ENCODE results near the gene ASTN2. TPM values are rescaled to one million over a fixed set of nuclear protein-coding genes. Genes with fewer than 3 reads are reported as not detected.

The ASTN2 gene
- total and polyA plus RNA-seq, 2 donors = 3.1 to 10.2 TPM

DNA sequence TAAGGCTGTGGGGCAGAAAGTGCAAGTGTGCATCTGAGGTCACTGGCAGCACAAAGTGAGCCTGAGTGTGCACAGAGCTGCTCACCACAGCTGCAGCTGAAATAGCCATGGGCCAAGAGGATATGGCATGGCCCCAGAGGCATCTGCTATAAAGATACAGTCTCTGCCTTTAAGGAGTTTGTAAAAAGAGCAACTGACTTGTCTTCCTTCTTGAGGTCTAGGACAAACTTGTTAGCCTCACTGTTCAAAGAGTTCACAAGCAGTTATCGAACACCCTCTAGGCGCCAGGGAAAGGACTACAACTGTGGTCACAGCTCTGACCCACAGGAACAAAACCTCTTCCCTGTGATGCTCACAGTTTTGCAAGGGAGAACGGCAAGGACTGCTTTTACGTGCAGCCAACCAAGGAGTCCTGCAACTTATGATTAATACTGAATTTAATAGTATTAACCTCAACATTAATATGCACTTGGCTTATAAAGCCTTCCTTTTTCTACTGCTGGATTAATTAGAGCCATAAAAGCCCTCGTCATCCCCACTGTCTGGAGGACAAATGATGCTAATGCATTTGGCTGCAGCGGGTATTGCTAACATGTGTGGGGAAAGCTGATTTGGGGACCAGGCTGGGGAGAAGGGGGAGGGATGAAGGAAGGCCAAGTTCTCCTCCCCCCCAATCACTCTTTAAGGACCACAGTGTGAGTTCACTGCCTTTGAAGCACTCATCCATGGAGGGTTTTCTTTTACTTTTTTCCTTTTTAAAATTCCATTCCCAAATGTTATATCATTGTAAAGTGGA is 917.6 kb downstream of the ASTN2 start:
- no peak overlapping the region for H3K27ac ChIP-seq (ENCODE audit: low read depth)
- no peak for DNase-seq (ENCODE audit: extremely low spot score)
- no peaks in the 10 kb centered on the region for H3K36me3 ChIP-seq (ENCODE audit: insufficient read depth)
- H3K4me1 ChIP-seq (ENCODE audit: insufficient read depth) = no peaks in the 10 kb centered on the region
- 63% methylated on average over 6 of the region's 6 CpGs for WGBS
- no peak overlapping the region for H3K4me3 ChIP-seq (ENCODE audit: low read depth, low read length)

DNA sequence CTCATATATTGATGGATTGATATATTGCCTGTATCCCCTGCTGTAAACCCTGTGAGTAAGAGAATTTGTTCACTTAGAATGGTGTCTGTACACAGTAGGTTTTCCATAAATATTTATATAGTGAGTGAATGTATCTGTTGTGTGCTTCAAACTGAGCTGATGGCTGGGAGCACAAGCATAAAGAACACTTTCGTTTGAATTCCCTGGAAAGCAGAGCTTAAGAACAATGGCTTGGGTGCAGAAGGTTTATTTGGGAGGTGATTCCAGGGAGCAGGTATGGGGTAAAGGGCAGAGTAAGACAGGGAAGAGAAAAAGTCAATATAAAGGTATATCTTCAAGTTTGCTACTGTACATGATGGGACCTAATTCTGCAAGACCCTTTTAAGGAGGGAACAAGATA is 918.7 kb downstream of the ASTN2 start:
- Histone ChIP-seq H3K36me3 (ENCODE audit: insufficient read depth) (no peaks in the 10 kb centered on the region), H3K4me1 (ENCODE audit: insufficient read depth) (no peaks in the 10 kb centered on the region), H3K27ac (ENCODE audit: low read depth) (no peak overlapping the region), H3K4me3 (ENCODE audit: low read depth, low read length) (no peak overlapping the region)
- 67% methylated on average over 1 of the region's 1 CpG for WGBS
- DNase-seq (ENCODE audit: extremely low spot score) = no peak

DNA sequence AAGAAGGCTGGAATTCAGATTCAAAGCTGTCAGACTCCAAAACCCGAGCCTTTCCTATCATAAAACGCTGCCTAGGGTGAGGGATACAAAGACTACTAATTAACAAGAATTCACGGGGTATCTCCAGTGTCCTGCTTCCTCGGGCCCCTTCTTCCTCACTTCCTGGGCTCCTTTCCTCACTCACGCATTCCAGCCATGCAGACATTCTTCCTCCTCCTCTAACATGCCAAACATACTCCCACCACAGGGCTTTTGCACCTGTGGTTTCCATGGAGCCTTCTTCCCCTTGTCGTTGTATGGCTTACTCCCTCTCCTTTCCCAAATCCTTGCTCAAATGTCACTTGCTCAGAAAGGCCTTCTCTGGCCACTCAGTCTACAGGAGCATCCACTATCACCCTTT is 919.1 kb downstream of the ASTN2 start:
- DNase-seq (ENCODE audit: extremely low spot score) = no peak
- Histone ChIP-seq H3K4me3 (ENCODE audit: low read depth, low read length) (no peak overlapping the region), H3K36me3 (ENCODE audit: insufficient read depth) (no peaks in the 10 kb centered on the region), H3K4me1 (ENCODE audit: insufficient read depth) (no peaks in the 10 kb centered on the region), H3K27ac (ENCODE audit: low read depth) (no peak overlapping the region)
- WGBS = 91% methylated on average over 6 of the region's 6 CpGs

DNA sequence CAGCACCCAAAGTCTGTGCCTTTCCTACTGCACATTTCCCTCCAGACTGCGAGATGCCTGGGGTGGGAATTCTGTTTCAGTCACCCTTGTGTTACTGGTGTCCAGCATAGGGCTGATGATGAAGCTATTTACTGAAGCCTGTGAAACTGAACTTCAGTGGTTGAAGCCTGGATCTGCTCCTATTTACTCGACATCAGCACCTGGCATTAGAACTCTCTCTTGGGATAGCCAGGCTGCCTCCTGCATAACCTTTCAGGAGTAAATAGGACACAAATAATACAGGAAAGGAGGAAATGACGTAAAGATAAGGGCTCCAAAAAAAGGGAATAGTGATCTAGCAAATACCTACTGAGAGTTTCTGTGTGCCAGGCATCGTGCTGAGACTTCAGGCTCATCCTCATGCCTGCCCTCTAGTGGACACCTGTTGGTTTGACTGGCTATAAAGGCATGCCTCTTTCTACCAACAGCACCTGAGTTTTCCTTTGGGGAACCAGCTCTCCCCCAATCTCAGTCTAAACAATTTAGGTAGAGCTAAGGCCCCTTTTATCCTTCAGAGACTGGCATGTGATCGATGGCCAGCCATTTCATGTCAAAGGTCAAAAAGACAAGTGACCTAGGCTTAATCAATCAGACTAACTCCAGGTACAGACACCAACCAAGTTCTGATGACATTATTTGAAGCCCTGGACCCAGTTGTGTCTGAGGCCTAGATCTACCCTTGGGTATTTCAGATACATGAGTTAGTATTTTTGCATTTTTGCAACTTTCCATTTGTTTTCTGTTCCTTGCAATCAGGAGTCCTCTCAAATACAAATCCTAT is 919.8 kb downstream of the ASTN2 start:
- DNase-seq (ENCODE audit: extremely low spot score) = no peak
- Histone ChIP-seq H3K4me1 (ENCODE audit: insufficient read depth) (no peaks in the 10 kb centered on the region), H3K36me3 (ENCODE audit: insufficient read depth) (no peaks in the 10 kb centered on the region), H3K4me3 (ENCODE audit: low read depth, low read length) (no peak overlapping the region), H3K27ac (ENCODE audit: low read depth) (no peak overlapping the region)
- 73% methylated on average over 5 of the region's 5 CpGs for WGBS

DNA sequence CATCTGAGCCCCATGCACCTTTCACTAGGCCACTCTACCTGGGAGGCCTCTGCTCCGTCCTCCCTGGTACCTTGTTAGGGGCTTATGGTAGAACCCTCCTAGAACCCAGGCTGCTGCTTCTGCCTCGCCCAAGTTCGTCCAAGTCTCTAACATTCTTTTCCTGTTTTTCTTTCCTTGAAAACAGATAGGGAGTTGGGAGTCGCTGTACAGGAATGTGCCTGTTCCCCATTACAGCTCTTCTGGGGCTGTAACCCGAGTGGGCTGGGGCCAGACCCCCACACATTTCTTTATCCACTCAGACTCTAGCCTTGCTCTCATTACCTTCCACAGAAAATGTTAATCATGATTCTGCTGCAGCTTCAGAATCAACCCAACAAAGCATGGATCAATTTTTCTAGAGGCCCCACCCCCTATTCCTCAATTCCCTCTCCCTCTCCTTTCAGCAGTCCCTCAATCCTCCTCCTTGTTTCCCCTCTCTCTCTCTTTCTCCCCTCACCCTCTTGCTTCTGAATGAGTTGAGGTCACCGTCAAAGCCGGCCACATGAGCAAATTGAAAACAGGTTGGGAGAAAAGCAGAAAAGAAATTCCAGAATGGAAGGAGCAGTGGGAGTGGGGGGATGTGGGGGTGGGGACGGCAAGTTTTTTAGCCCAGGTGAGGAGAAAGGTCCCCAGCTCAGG is 921.5 kb downstream of the ASTN2 start:
- no peak overlapping the region for H3K4me3 ChIP-seq (ENCODE audit: low read depth, low read length)
- H3K36me3 ChIP-seq (ENCODE audit: insufficient read depth) = no peaks in the 10 kb centered on the region
- no peak overlapping the region for H3K27ac ChIP-seq (ENCODE audit: low read depth)
- no peaks in the 10 kb centered on the region for H3K4me1 ChIP-seq (ENCODE audit: insufficient read depth)
- DNase-seq (ENCODE audit: extremely low spot score) = no peak
- 83% methylated on average over 8 of the region's 8 CpGs for WGBS

DNA sequence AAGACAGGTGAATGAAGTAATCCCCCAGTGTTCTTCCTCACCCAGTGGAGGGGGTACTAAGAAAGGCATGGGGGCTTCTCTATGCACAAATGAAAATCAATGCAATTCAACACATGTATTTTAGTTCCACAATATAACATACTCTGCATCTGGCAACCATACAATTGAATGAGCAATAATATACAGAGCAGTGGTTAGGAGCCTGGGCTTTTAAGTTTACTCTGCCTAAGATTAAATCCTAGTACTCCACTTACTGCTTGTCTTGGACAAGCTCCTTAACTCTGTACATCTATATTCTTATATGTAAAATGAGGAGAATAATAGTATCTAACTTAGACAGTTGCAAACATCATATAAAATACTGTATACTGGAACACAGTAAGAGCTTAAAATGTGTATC is 923.2 kb downstream of the ASTN2 start:
- H3K4me1 ChIP-seq (ENCODE audit: insufficient read depth) = no peaks in the 10 kb centered on the region
- H3K27ac ChIP-seq (ENCODE audit: low read depth) = no peak overlapping the region
- no peak overlapping the region for H3K4me3 ChIP-seq (ENCODE audit: low read depth, low read length)
- no peaks in the 10 kb centered on the region for H3K36me3 ChIP-seq (ENCODE audit: insufficient read depth)
- DNase-seq (ENCODE audit: extremely low spot score) = no peak

DNA sequence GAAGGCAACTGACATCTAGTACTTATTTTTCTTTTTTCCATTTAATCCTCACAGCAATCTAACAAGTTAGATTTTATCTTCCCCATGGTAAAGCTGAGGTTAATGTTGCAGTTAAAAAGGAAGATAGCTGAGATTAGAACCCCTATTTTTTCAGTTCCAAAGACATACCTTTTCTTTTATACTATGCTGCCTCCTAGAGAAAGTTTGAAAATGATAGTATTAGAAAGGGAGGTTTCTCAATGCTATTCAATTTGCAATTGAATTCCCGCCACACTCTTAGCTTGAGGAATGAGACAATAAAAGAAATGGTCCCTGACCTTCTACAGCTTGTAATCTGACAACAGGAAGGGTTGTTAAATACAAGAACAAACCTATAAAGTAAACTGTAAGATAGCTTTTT is 923.6 kb downstream of the ASTN2 start:
- Histone ChIP-seq H3K36me3 (ENCODE audit: insufficient read depth) (no peaks in the 10 kb centered on the region), H3K4me3 (ENCODE audit: low read depth, low read length) (no peak overlapping the region), H3K4me1 (ENCODE audit: insufficient read depth) (no peaks in the 10 kb centered on the region), H3K27ac (ENCODE audit: low read depth) (no peak overlapping the region)
- 63% methylated on average over 1 of the region's 1 CpG for WGBS
- no peak for DNase-seq (ENCODE audit: extremely low spot score)

DNA sequence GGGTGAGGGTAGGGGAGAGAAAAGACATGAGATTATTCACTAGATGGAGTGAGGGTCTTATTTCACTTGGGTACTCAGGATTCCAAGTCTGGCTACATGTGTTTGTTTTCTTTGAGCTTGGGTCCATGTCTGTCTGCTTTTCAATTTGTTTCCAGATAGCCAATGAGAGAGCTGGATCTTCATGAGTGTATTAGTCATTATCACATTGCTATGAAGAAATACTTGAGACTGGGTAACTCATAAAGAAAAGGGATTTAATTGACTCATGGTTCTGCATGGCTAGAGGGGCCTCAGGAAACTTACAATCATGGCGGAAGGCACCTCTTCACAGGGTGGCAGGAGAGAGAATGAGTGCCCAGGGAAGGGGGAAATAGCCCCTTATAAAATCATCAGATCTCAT is 924.5 kb downstream of the ASTN2 start:
- WGBS = 97% methylated on average over 1 of the region's 1 CpG
- DNase-seq (ENCODE audit: extremely low spot score) = no peak
- no peak overlapping the region for H3K4me3 ChIP-seq (ENCODE audit: low read depth, low read length)

DNA sequence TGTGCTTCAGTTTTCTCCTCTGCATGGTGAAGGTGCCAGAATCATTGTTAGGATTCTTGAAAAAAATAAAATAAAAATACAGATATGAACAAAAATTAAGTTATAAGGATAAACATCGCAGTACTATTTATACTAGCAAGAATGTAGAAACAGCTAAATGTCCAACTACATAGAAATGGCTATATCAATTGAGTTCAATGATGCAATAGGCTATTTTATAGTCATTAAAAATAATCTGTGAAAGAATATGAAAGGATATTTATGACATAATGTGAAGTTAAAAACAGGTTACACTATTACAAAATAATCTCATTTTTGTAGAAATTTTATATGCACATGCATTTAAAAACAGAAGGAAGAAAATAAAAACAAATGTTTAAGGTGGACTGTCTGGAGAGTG is 926.5 kb downstream of the ASTN2 start:
- no peak for DNase-seq (ENCODE audit: extremely low spot score)
- Histone ChIP-seq H3K4me3 (ENCODE audit: low read depth, low read length) (no peak overlapping the region), H3K36me3 (ENCODE audit: insufficient read depth) (no peaks in the 10 kb centered on the region), H3K4me1 (ENCODE audit: insufficient read depth) (no peaks in the 10 kb centered on the region), H3K27ac (ENCODE audit: low read depth) (no peak overlapping the region)
- 96% methylated on average over 1 of the region's 1 CpG for WGBS

More for the DNA sequence above, 924.5 kb downstream of the ASTN2 start:
- Histone ChIP-seq H3K36me3 (ENCODE audit: insufficient read depth) (no peaks in the 10 kb centered on the region), H3K27ac (ENCODE audit: low read depth) (no peak overlapping the region), H3K4me1 (ENCODE audit: insufficient read depth) (no peaks in the 10 kb centered on the region)

DNA sequence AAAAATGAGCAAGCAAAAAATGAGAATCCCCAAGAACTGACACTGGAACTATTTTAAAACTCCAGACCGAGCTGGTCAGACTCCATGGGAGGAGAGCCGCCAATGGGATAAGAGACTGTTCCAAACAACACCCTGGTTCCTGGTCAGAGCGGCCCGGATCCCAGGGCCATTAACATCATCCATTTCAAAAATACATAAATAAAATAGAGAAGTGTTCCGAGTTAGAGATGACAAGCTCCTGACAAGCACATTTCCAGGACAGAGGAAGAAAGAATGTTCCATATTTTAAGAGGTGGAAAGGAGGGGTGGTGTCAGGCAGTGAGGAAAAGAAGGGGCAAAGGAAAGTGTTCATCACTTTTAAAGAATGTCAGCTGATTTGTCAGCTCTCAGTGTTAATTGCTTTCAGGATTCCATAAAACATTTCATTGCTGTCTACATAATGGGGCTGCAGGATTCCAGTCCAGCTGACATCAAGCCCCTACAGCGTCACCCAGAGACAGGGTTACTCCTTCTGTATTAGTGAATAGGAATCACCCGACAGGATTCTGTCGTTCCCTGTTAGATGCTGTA is 930.3 kb downstream of the ASTN2 start:
- H3K27ac ChIP-seq (ENCODE audit: low read depth) = no peak overlapping the region
- WGBS = 82% methylated on average over 8 of the region's 8 CpGs
- no peak for DNase-seq (ENCODE audit: extremely low spot score)
- no peaks in the 10 kb centered on the region for H3K36me3 ChIP-seq (ENCODE audit: insufficient read depth)
- H3K4me3 ChIP-seq (ENCODE audit: low read depth, low read length) = no peak overlapping the region
- no peaks in the 10 kb centered on the region for H3K4me1 ChIP-seq (ENCODE audit: insufficient read depth)

DNA sequence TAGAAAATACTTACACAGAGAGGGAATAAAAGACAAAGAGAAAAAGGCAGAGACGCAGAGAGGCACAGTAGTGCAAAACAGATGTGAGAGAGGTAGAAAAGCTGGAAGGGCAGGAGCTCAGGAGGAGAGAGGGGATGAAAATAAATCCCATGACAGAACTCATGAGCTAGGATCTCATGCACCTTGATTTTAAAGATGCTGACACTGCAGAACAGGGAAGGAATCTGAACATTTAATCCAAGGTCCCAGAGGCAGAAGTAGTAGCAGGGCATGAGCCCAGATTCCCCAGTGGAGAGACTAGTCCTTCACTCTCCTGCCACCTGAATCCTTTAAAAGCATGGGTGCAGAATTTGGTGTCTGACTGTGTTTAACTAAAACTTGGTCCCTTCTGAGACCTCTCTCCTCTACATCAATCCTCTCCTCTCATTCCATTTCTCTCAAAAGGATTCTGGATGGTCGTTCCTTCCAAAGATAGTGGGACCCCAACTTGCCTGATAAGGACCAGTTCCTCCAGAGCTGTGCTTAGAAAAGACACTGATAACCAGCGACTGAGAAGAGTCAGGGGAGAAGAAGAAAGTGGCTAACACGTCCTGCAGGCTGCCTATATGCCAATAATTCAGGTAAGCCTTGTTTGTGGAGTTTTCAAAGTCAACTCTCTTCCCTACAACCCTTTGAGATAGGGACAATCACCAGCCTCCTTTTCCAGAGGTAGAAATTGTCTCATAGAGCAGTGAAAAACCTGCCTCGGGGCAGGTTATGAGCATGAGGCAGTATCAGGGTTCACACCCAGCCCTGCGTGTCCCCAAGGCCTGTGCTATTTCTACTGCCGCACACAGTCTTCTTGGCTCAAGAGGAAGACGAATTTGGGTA is 931.0 kb downstream of the ASTN2 start:
- Histone ChIP-seq H3K27ac (ENCODE audit: low read depth) (no peak overlapping the region), H3K36me3 (ENCODE audit: insufficient read depth) (no peaks in the 10 kb centered on the region), H3K4me1 (ENCODE audit: insufficient read depth) (no peaks in the 10 kb centered on the region), H3K4me3 (ENCODE audit: low read depth, low read length) (no peak overlapping the region)
- DNase-seq (ENCODE audit: extremely low spot score) = no peak
- 90% methylated on average over 8 of the region's 8 CpGs for WGBS

DNA sequence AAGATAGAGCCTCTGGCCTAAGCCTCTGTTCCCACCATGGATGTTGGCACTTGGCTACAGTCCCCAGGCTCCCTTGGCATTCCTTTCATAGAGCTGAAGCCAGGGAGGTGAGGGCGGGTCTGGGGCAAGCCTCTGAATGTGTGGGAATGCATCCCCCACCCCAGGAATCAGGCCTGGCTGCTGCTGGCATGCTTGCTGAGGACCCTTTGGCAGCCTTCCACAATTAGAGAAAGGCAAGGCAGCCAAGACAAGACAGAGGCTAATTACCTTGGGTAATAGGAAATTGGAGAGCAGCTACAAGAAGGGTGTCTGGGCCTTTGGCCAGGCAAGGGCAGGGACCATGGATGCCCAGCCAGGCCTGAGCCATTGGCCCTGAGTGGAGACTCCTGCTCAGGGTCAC is 932.1 kb downstream of the ASTN2 start:
- H3K36me3 ChIP-seq (ENCODE audit: insufficient read depth) = no peaks in the 10 kb centered on the region
- H3K27ac ChIP-seq (ENCODE audit: low read depth) = no peak overlapping the region
- no peak for DNase-seq (ENCODE audit: extremely low spot score)
- H3K4me1 ChIP-seq (ENCODE audit: insufficient read depth) = no peaks in the 10 kb centered on the region
- WGBS = 73% methylated on average over 1 of the region's 1 CpG
- no peak overlapping the region for H3K4me3 ChIP-seq (ENCODE audit: low read depth, low read length)

DNA sequence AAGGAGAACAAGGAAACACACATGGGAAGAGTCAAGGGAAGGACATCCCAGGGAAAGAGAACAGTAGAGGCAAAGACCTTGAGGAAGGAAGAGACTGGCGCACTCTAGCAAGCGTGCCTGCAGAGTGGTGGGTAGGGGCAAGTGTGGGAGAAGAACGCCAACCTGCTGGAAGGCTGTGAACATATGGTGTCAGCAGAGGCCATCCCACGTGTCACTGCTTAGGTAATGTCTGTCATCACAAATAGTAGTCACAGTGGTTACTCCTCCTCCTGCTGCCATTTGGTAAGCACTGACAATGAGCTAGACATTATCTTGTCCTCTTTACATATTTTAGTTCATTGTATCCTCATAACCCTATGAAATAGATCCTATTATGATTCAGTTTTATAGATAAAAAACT is 934.2 kb downstream of the ASTN2 start:
- Histone ChIP-seq H3K4me1 (ENCODE audit: insufficient read depth) (no peaks in the 10 kb centered on the region), H3K36me3 (ENCODE audit: insufficient read depth) (no peaks in the 10 kb centered on the region), H3K27ac (ENCODE audit: low read depth) (no peak overlapping the region), H3K4me3 (ENCODE audit: low read depth, low read length) (no peak overlapping the region)
- WGBS = 96% methylated on average over 4 of the region's 4 CpGs
- DNase-seq (ENCODE audit: extremely low spot score) = no peak

Data from urinary bladder (tissue), 4 donors.